GM23338 (cell line): Measurements from ENCODE around the gene MACROD1. TPM values are rescaled to one million over a fixed set of nuclear protein-coding genes. Genes with fewer than 3 reads are reported as not detected.
A peak's percentile ranks its signal among the peaks of the same experiment; 100 is the strongest.

Experiments used
- ATAC-seq: fragments of 200-7000 bp; cut with Tn5 transposase; 3 replicates; pipeline ENCODE4 v1.9.1; 2020
- DNase-seq: peaks from one replicate; pipeline ENCODE4 v3.0.0-alpha.2; 2015; ENCODE audit warnings: low spot score
- H2AFZ ChIP-seq: fragments of 200-600 bp; sonication (generic); 2 replicates; pipeline ENCODE4 v1.8.0; 2016; ENCODE audit warnings: antibody characterized with exemption, mild to moderate bottlenecking, moderate library complexity
- H3F3A ChIP-seq: fragments of 200-600 bp; sonication (generic); replicated peaks from 2 replicates; pipeline ENCODE4 v1.8.0; 2017; ENCODE audit warnings: antibody characterized with exemption, mixed run types, low read depth
- H3K27ac ChIP-seq: fragments of 200-600 bp; sonication (generic); 2 replicates; pipeline ENCODE4 v1.6.1; 2016; ENCODE audit warnings: low read depth
- H3K27me3 ChIP-seq: fragments of 200-600 bp; sonication (generic); 2 replicates; pipeline ENCODE4 v1.8.0; 2016; ENCODE audit warnings: mild to moderate bottlenecking, mixed run types, moderate library complexity; ENCODE audit not compliant: insufficient read depth
- H3K36me3 ChIP-seq: fragments of 200-600 bp; sonication (generic); 2 replicates; pipeline ENCODE4 v1.8.0; 2016; ENCODE audit warnings: mild to moderate bottlenecking; ENCODE audit not compliant: insufficient read depth
- H3K4me1 ChIP-seq: fragments of 200-600 bp; sonication (generic); 2 replicates; pipeline ENCODE4 v1.8.0; 2016; ENCODE audit warnings: mild to moderate bottlenecking, moderate library complexity; ENCODE audit not compliant: insufficient read depth
- H3K4me2 ChIP-seq: fragments of 200-600 bp; sonication (generic); 2 replicates; pipeline ENCODE4 v1.7.1; 2017; ENCODE audit warnings: mixed run types
- H3K4me3 ChIP-seq: fragments of 200-600 bp; sonication (generic); 2 replicates; pipeline ENCODE4 v1.6.1; 2016; ENCODE audit warnings: mixed run types
- H3K79me2 ChIP-seq: fragments of 200-600 bp; sonication (generic); replicated peaks from 2 replicates; pipeline ENCODE4 v1.8.0; 2017; ENCODE audit warnings: mild to moderate bottlenecking; ENCODE audit not compliant: insufficient read depth
- H3K9me2 ChIP-seq: fragments of 200-600 bp; sonication (generic); 2 replicates; pipeline ENCODE4 v1.8.0; 2017; ENCODE audit not compliant: insufficient read depth
- H4K20me1 ChIP-seq: fragments of 200-600 bp; sonication (generic); replicated peaks from 2 replicates; pipeline ENCODE4 v1.8.0; 2017; ENCODE audit warnings: mild to moderate bottlenecking; ENCODE audit not compliant: insufficient read depth
- H3K27ac Mint-ChIP-seq: 2 replicates; pipeline ENCODE4 v1.8.0; 2020; ENCODE audit warnings: inconsistent platforms, mild to moderate bottlenecking, moderate library complexity, mixed read lengths
- H3K27me3 Mint-ChIP-seq: 3 replicates; pipeline ENCODE4 v1.8.0; 2022; ENCODE audit warnings: low read depth, mild to moderate bottlenecking, moderate library complexity, mixed read lengths, inconsistent platforms; ENCODE audit not compliant: insufficient read depth, poor library complexity
- H3K36me3 Mint-ChIP-seq: 3 replicates; pipeline ENCODE4 v1.8.0; 2021; ENCODE audit warnings: low read depth, mild to moderate bottlenecking, inconsistent platforms, moderate library complexity, mixed read lengths
- H3K4me1 Mint-ChIP-seq: 3 replicates; pipeline ENCODE4 v1.8.0; 2020; ENCODE audit warnings: mild to moderate bottlenecking, inconsistent platforms, mixed read lengths
- H3K4me3 Mint-ChIP-seq: 3 replicates; pipeline ENCODE4 v1.8.0; 2021; ENCODE audit warnings: moderate library complexity, mild to moderate bottlenecking, inconsistent platforms, mixed read lengths
- H3K9me3 Mint-ChIP-seq: 3 replicates; pipeline ENCODE4 v1.8.0; 2020; ENCODE audit warnings: moderate library complexity, mild to moderate bottlenecking, inconsistent platforms, mixed read lengths
- CREB1 ChIP-seq: fragments of 250-450 bp; sonication (Bioruptor Pico); IDR thresholded peaks from 2 replicates; pipeline ENCODE4 v1.5.0; 2020; ENCODE audit warnings: low read depth, mild to moderate bottlenecking, moderate library complexity
- EZH2phosphoT487 ChIP-seq: fragments of 200-600 bp; sonication (generic); IDR thresholded peaks from one replicate; pipeline ENCODE4 v1.8.1; 2018; ENCODE audit warnings: antibody characterized with exemption; ENCODE audit not compliant: unreplicated experiment
- NANOG ChIP-seq: IDR thresholded peaks from 2 replicates; pipeline ENCODE4 v1.6.1; 2016; ENCODE audit warnings: antibody characterized with exemption, borderline replicate concordance
- ZNF114 ChIP-seq: fragments of 250-450 bp; sonication (Bioruptor Pico); IDR thresholded peaks from 2 replicates; pipeline ENCODE4 v1.5.0; 2020; ENCODE audit warnings: mild to moderate bottlenecking, moderate library complexity
- polyA plus RNA-seq: library from polyadenylated mRNA; unstranded; fragments of >200 nt; fragmentation: Nextera tagmentation; extraction: Ambion mirVana; gene quantifications from 2 replicates; pipeline ENCODE4 v1.2.1, GENCODE V29; 2016
- total RNA-seq: library from RNA; depleted of rRNA; stranded (reverse); fragments of >200 nt; shearing (Covaris generic); gene quantifications from 2 replicates; pipeline ENCODE4 v1.2.3, GENCODE V29; 2014
- TF ChIP-seq, protein P1 (sequence below), 2 experiments: fragments of 200-600 bp in 1 of 2; sonication (generic) in 1 of 2; conservative IDR thresholded peaks; 2 replicates each; pipeline versions ENCODE4 v1.5.1 to v1.6.1; 2016 to 2017; ENCODE audit warnings: antibody characterized with exemption in 2 of 2, low read depth in 2 of 2, mild to moderate bottlenecking in 2 of 2, moderate library complexity in 1 of 2
- TF ChIP-seq, protein P2 (sequence below): fragments of 250-450 bp; sonication (Bioruptor Pico); IDR thresholded peaks from 2 replicates; pipeline ENCODE4 v1.5.0; 2020; ENCODE audit warnings: mild to moderate bottlenecking, moderate library complexity
- TF ChIP-seq, protein P3 (sequence below): IDR thresholded peaks from one replicate; pipeline ENCODE4 v1.6.1; 2018; ENCODE audit warnings: antibody characterized with exemption; ENCODE audit not compliant: unreplicated experiment
- TF ChIP-seq, protein P4 (sequence below): IDR thresholded peaks from 2 replicates; pipeline ENCODE4 v1.6.1; 2016; ENCODE audit warnings: antibody characterized with exemption

MACROD1 gene
- total and polyA plus RNA-seq, 2 experiments from 2014 or later: 33.0 to 51.6 TPM

DNA sequence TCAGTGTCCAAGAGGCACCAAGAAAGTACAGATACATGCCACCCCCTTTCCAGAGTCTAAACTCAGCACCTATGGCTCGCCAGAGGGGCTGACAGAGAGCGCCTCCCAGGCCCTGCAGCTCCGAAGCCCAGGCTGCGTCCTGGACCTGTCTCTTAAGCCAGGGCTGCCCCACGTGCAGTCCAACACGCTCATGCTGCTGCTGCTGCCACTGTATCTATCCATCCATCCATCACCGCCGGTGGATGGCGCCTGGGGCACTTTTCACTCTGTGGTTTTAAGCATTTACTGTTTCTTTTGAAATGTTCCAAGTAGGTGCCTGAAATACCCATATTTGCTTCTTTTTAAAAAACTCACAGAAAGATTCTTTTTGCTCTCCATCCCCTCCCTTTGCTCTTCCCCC, 41.8 kb downstream of the MACROD1 start:
- TF ChIP-seq, protein P1, sequence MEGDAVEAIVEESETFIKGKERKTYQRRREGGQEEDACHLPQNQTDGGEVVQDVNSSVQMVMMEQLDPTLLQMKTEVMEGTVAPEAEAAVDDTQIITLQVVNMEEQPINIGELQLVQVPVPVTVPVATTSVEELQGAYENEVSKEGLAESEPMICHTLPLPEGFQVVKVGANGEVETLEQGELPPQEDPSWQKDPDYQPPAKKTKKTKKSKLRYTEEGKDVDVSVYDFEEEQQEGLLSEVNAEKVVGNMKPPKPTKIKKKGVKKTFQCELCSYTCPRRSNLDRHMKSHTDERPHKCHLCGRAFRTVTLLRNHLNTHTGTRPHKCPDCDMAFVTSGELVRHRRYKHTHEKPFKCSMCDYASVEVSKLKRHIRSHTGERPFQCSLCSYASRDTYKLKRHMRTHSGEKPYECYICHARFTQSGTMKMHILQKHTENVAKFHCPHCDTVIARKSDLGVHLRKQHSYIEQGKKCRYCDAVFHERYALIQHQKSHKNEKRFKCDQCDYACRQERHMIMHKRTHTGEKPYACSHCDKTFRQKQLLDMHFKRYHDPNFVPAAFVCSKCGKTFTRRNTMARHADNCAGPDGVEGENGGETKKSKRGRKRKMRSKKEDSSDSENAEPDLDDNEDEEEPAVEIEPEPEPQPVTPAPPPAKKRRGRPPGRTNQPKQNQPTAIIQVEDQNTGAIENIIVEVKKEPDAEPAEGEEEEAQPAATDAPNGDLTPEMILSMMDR (conservative IDR thresholded peaks at IDR 0.05; ENCODE audit: low read depth in 2 of 2): peak in 1 of 2 experiments; percentile 25; a peak in 1 of 4 replicates
- TF ChIP-seq CREB1 (CRISPR knock-in tag): no peak
- no peak for TF ChIP-seq ZNF114 (CRISPR knock-in tag)
- TF ChIP-seq EZH2phosphoT487: no peak
- TF ChIP-seq, protein P2, sequence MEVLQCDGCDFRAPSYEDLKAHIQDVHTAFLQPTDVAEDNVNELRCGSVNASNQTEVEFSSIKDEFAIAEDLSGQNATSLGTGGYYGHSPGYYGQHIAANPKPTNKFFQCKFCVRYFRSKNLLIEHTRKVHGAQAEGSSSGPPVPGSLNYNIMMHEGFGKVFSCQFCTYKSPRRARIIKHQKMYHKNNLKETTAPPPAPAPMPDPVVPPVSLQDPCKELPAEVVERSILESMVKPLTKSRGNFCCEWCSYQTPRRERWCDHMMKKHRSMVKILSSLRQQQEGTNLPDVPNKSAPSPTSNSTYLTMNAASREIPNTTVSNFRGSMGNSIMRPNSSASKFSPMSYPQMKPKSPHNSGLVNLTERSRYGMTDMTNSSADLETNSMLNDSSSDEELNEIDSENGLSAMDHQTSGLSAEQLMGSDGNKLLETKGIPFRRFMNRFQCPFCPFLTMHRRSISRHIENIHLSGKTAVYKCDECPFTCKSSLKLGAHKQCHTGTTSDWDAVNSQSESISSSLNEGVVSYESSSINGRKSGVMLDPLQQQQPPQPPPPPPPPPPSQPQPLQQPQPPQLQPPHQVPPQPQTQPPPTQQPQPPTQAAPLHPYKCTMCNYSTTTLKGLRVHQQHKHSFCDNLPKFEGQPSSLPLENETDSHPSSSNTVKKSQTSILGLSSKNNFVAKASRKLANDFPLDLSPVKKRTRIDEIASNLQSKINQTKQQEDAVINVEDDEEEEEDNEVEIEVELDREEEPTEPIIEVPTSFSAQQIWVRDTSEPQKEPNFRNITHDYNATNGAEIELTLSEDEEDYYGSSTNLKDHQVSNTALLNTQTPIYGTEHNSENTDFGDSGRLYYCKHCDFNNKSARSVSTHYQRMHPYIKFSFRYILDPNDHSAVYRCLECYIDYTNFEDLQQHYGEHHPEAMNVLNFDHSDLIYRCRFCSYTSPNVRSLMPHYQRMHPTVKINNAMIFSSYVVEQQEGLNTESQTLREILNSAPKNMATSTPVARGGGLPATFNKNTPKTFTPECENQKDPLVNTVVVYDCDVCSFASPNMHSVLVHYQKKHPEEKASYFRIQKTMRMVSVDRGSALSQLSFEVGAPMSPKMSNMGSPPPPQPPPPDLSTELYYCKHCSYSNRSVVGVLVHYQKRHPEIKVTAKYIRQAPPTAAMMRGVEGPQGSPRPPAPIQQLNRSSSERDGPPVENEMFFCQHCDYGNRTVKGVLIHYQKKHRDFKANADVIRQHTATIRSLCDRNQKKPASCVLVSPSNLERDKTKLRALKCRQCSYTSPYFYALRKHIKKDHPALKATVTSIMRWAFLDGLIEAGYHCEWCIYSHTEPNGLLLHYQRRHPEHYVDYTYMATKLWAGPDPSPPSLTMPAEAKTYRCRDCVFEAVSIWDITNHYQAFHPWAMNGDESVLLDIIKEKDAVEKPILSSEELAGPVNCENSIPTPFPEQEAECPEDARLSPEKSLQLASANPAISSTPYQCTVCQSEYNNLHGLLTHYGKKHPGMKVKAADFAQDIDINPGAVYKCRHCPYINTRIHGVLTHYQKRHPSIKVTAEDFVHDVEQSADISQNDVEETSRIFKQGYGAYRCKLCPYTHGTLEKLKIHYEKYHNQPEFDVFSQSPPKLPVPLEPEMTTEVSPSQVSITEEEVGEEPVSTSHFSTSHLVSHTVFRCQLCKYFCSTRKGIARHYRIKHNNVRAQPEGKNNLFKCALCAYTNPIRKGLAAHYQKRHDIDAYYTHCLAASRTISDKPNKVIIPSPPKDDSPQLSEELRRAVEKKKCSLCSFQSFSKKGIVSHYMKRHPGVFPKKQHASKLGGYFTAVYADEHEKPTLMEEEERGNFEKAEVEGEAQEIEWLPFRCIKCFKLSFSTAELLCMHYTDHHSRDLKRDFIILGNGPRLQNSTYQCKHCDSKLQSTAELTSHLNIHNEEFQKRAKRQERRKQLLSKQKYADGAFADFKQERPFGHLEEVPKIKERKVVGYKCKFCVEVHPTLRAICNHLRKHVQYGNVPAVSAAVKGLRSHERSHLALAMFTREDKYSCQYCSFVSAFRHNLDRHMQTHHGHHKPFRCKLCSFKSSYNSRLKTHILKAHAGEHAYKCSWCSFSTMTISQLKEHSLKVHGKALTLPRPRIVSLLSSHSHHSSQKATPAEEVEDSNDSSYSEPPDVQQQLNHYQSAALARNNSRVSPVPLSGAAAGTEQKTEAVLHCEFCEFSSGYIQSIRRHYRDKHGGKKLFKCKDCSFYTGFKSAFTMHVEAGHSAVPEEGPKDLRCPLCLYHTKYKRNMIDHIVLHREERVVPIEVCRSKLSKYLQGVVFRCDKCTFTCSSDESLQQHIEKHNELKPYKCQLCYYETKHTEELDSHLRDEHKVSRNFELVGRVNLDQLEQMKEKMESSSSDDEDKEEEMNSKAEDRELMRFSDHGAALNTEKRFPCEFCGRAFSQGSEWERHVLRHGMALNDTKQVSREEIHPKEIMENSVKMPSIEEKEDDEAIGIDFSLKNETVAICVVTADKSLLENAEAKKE (CRISPR knock-in tag): no peak
- no peak for TF ChIP-seq NANOG
- TF ChIP-seq, protein P3, sequence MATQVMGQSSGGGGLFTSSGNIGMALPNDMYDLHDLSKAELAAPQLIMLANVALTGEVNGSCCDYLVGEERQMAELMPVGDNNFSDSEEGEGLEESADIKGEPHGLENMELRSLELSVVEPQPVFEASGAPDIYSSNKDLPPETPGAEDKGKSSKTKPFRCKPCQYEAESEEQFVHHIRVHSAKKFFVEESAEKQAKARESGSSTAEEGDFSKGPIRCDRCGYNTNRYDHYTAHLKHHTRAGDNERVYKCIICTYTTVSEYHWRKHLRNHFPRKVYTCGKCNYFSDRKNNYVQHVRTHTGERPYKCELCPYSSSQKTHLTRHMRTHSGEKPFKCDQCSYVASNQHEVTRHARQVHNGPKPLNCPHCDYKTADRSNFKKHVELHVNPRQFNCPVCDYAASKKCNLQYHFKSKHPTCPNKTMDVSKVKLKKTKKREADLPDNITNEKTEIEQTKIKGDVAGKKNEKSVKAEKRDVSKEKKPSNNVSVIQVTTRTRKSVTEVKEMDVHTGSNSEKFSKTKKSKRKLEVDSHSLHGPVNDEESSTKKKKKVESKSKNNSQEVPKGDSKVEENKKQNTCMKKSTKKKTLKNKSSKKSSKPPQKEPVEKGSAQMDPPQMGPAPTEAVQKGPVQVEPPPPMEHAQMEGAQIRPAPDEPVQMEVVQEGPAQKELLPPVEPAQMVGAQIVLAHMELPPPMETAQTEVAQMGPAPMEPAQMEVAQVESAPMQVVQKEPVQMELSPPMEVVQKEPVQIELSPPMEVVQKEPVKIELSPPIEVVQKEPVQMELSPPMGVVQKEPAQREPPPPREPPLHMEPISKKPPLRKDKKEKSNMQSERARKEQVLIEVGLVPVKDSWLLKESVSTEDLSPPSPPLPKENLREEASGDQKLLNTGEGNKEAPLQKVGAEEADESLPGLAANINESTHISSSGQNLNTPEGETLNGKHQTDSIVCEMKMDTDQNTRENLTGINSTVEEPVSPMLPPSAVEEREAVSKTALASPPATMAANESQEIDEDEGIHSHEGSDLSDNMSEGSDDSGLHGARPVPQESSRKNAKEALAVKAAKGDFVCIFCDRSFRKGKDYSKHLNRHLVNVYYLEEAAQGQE: no peak
- TF ChIP-seq, protein P4, sequence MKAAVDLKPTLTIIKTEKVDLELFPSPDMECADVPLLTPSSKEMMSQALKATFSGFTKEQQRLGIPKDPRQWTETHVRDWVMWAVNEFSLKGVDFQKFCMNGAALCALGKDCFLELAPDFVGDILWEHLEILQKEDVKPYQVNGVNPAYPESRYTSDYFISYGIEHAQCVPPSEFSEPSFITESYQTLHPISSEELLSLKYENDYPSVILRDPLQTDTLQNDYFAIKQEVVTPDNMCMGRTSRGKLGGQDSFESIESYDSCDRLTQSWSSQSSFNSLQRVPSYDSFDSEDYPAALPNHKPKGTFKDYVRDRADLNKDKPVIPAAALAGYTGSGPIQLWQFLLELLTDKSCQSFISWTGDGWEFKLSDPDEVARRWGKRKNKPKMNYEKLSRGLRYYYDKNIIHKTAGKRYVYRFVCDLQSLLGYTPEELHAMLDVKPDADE: no peak
- no peak overlapping the region for H3K4me2 ChIP-seq
- no peaks in the 10 kb centered on the region for H3K36me3 Mint-ChIP-seq
- no peaks in the 10 kb centered on the region for H3K9me3 Mint-ChIP-seq
- peaks cover 38% of the 10 kb centered on the region for H3K27me3 Mint-ChIP-seq
- H3K4me3 ChIP-seq: no peak overlapping the region
- no peaks in the 10 kb centered on the region for H3K36me3 ChIP-seq
- H3K79me2 ChIP-seq: no peaks in the 10 kb centered on the region
- H3K4me1 ChIP-seq: peaks cover 39% of the 10 kb centered on the region
- H3K9me2 ChIP-seq: no peaks in the 10 kb centered on the region
- no peaks in the 10 kb centered on the region; the same call in 1 of the 2 replicates for H4K20me1 ChIP-seq
- H3K4me3 Mint-ChIP-seq: no peak overlapping the region
- H3K27ac ChIP-seq: no peak overlapping the region
- DNase-seq (no peak), ATAC-seq (no peak)
- H3F3A ChIP-seq: peaks cover 5% of the 10 kb centered on the region; the same call in 1 of the 2 replicates
- H3K27me3 ChIP-seq: peaks cover 6% of the 10 kb centered on the region; the same call in 1 of the 2 replicates
- no peak overlapping the region for H3K27ac Mint-ChIP-seq
- H3K4me1 Mint-ChIP-seq: peaks cover 65% of the 10 kb centered on the region
- H2AFZ ChIP-seq: no peak overlapping the region
